NCI-H345 (cell line): Measurements from ENCODE around the gene PIKFYVE.
"Not testable (repeated sequence)": the region's sequence is repeated elsewhere in the genome, so short reads cannot be mapped to it uniquely, and the experiment has no call there.

Experiments
- DNase-seq: peaks from one replicate; lab custom pipeline; 2025; lab: John Stamatoyannopoulos, UW

Gene PIKFYVE, protein sequence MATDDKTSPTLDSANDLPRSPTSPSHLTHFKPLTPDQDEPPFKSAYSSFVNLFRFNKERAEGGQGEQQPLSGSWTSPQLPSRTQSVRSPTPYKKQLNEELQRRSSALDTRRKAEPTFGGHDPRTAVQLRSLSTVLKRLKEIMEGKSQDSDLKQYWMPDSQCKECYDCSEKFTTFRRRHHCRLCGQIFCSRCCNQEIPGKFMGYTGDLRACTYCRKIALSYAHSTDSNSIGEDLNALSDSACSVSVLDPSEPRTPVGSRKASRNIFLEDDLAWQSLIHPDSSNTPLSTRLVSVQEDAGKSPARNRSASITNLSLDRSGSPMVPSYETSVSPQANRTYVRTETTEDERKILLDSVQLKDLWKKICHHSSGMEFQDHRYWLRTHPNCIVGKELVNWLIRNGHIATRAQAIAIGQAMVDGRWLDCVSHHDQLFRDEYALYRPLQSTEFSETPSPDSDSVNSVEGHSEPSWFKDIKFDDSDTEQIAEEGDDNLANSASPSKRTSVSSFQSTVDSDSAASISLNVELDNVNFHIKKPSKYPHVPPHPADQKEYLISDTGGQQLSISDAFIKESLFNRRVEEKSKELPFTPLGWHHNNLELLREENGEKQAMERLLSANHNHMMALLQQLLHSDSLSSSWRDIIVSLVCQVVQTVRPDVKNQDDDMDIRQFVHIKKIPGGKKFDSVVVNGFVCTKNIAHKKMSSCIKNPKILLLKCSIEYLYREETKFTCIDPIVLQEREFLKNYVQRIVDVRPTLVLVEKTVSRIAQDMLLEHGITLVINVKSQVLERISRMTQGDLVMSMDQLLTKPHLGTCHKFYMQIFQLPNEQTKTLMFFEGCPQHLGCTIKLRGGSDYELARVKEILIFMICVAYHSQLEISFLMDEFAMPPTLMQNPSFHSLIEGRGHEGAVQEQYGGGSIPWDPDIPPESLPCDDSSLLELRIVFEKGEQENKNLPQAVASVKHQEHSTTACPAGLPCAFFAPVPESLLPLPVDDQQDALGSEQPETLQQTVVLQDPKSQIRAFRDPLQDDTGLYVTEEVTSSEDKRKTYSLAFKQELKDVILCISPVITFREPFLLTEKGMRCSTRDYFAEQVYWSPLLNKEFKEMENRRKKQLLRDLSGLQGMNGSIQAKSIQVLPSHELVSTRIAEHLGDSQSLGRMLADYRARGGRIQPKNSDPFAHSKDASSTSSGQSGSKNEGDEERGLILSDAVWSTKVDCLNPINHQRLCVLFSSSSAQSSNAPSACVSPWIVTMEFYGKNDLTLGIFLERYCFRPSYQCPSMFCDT (N-terminal part only)

DNA sequence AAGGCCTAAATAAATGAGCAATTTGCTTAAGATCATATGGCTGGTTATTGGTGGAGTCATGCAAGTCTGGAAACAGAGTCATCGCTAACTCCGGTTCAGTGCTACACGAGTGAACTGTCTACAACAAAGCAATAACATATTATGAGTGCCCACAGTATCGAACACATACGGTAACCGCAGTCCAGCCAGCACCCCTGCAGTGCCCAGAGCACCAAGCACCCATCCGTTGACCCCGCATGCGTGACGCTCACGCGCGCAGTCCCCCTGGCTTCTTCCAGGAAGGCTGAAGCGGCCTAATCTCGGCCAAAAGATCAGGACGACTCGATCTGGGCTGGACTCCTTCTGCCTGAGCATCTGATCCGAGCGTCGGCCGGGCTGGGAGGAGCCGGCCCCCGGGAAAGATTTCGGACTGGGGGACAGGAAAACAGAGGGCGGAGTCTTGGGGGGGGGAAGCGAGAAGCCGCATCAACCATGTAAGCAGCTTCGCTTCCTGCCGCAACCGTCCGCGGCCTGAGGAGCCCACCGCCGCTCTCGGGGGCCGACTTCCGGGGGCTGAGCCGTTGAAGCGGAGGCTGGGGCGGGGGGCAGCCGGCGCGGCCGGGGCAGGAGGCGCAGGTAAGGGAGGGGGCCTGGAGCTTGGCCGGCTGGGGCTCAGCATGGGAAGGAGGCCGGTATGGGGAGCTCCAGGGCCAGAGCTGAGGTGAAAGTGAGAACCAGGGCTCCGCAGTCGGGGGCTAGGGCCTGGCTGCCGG lies at the start of gene PIKFYVE:
Gene PIKFYVE, plus strand, starts transcription at position 455 of the 752 bp plus-strand sequence. CDS start 5,265 bp downstream, outside the sequence.
- peak; percentile 96 for DNase-seq

GRCh38 chr2:208221873-208222272 lies 44.2 kb upstream of the PIKFYVE start:
- DNase-seq, result not testable (repeated sequence)

DNA sequence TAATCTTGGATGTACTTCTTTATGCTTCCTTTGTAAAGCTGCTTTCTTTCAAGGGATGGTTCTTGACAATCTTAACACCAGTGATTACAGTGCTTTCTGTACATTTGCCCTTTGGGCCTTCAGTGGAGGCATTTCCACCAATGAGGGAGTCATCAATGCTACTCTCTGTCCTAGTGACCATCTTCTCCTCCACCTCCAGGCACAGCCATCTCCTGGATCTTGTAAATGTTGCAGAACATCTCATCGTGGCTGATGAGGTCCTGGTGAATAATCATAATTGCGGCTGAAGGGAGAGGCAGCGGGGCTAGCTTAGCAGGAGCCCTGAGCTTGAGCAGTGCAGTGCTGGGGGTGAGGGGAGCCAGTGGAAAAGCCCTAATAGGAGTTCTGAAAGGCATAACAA lies 43.7 kb upstream of the PIKFYVE start:
- no peak for DNase-seq

DNA sequence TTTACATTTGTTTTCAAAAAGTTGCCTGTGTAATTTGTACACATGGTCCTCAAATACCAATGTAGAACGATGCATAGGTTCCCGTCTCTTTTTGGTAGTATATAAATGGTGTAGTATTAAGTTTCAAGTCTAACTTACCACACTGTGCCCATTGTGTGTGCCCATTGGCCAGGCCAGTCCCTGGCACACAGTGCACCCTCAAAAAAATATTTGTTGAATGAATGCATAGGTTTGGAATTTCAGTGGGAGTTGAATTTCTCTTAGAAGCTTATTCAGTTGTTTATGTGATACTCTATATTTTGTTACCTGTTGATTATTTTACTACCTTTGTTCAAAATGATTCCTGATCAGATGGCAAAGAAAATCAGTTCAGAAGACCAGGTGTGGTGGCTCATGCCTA lies 41.3 kb upstream of the PIKFYVE start:
- no peak for DNase-seq

GRCh38 chr2:208227581-208228232 lies 38.3 kb upstream of the PIKFYVE start:
- DNase-seq, result no peak

- no peak for DNase-seq
Observed at GRCh38 chr2:208228476-208228875, 37.6 kb upstream of the PIKFYVE start.

GRCh38 chr2:208234786-208235185 lies 31.3 kb upstream of the PIKFYVE start:
- no peak for DNase-seq

GRCh38 chr2:208235860-208236259 lies 30.2 kb upstream of the PIKFYVE start:
- DNase-seq, result no peak

GRCh38 chr2:208239770-208240493 lies 26.1 kb upstream of the PIKFYVE start:
- DNase-seq, result no peak

DNA sequence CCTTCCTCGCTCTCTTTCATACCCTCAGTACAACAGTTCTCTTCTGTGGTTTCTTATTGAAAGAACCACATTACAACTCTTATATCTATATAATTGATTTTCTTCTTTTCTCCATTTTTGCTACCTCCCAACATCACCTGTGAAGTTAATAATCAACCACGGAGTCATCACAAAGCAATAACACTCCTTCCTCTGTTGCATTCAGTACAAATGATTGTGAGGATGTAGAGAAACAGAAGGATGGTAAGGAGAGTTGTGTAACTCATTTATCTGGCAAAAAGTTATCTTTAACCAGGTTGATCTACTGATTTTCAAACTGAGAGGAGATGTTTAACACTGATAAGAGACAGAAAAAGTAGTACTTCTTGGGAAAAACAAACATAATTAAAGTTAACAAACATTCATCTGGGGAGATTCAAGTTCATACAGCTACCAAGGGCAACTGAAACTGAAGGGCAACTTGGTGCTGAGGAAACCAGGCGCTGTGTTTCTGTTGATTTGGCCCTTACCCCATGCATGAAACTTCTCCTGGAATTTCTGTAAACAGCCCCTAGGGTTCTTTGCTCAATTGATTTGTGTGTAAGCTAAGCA lies 25.3 kb upstream of the PIKFYVE start:
- DNase-seq, result no peak

DNA sequence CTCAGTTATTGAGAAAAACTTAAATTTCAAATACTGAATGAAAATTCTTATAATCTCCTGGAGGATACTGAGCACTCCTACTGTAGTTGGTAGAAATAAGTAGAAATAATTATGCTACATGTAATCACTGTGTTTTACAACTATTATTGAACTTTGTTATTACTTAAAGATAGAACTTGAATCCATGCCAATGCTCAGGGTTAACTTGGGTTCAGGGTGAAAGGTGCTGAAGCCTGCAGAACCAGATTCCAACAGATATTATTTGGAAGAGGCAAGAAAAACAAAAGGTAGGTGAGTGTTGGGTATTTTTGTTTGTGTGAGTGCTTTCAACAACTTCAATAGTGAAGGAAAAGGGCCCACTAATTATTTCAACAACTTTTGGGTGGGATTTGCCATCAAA lies 21.6 kb upstream of the PIKFYVE start:
- no peak for DNase-seq

DNA sequence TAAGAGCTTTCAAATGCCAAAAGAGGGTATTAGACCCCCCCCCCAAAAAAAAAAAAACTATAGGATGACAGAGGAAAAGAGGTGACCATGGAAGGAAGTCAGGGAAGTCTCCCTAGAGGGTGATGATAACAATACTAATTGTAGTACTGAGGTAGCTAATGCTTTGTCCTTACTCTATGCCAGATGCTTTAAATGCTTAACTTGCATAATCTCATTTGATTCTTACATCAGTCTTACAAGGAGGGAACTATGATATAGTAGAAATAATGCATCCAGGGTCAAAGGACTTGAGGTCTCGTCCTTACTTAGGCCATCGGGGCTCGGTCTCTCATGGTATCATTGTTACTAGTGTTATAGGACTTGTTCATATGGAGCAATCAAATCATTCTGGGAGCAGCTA lies 20.3 kb upstream of the PIKFYVE start:
- DNase-seq, result no peak

DNA sequence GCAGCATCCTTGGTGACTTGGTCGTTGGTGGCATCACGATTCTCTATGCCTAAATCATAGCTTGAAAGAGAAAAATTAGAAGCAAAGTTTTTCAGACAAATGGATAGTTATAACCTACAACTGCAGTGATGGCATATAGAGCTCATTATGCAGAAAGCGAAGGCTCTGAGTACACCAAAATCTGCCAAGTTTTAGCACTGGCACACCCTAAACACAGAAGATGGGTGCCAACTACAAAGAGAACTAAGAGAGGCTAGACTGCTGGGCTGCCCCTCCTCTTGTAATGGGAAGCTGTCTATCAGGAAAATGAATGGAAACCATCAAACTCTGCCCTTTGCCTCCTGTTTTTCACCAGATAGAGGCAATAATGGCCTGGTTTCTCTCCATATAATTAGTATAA lies 17.5 kb upstream of the PIKFYVE start:
- no peak for DNase-seq

DNA sequence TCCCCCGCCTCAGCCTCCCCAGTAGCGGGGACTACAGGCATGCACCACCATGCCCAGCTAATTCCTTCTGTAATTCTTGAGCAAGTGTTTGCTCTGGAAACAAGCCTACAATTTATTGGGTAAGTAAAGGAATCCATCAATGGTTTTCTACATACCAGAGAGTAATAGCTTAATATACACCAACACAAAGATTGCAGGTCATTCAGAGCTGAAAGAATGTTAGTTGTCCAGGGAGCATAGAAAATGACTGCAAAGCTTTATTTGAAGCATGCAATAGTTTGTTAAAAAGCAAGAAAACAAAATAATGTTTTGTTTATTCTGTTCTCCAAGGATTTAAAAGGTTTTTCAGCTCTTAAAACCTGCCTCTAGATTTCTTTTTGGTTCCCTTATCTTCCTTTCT lies 16.8 kb upstream of the PIKFYVE start:
- DNase-seq, result no peak

GRCh38 chr2:208250388-208250787 lies 15.7 kb upstream of the PIKFYVE start:
- DNase-seq, result no peak

GRCh38 chr2:208251098-208251497 lies 15.0 kb upstream of the PIKFYVE start:
- no peak for DNase-seq

DNA sequence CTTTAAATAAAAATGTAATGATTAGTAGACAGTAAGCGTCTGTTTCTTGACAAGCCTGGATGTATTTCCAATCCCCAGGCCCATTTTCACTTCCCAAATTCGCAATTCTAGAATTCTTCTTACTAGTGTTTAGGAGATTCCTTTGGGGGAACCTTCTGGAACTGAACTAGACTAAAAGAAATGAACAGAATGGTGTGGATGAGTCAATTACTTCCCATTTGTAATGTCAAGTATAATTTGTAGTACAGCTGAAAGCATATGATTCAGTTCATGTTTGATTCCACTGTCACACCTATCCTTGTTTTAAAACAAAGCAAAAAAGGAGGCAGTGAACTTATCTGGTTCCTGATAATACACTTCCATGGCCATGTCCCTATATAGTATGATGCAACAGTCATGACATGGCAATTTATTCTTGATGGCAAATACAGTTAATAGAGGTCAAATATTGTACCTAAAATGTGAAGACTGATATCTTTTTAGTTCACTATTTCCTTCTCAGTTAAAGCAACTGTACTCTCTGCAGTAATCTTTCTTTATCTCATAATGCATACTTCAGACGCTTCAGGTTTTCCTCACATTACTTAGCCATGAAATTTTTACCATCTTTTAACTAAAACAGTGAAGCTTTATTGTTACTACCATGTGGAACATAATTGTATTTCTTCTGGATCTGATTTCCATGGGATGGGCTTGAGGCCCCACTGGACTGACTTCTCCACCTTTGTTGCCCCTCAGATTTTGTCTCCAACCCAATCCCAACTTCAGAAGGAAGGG lies 13.2 kb upstream of the PIKFYVE start:
- DNase-seq, result no peak

GRCh38 chr2:208253600-208254117 lies 12.4 kb upstream of the PIKFYVE start:
- no peak for DNase-seq
